B cell (primary cell): ENCODE results near the gene CMTM3.

Experiments used
- EZH2 ChIP-seq: IDR thresholded peaks from 2 replicates; pipeline ENCODE4 v1.6.1; 2012; ENCODE audit warnings: borderline replicate concordance, low read depth, mild to moderate bottlenecking, moderate library complexity, low read length; ENCODE audit not compliant: insufficient read depth, poor library complexity, severe bottlenecking
- TF ChIP-seq, protein P1 (sequence below): fragments of 200-600 bp; IDR thresholded peaks from one replicate; pipeline ENCODE4 v1.8.0; 2022; ENCODE audit warnings: antibody characterized with exemption, mild to moderate bottlenecking

DNA sequence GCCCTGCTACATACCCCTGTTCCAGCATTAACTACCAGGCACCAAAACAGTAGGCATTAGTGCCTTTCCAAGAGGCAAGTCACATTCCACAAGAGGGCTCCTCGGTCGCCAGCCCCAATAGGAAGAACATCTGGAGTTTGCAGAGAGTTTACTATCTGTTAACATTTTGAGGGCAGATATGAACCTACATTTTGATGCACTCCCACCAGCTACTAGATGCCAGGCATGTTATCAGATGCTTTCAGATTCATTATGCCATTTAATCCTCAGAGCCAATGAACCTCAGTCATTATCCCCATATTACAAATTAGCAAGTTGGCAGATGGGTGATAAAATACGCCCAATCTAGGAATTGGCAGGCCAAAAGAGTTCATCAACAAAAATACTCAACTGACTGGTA, 29.4 kb upstream of the CMTM3 start:
- TF ChIP-seq, protein P1, sequence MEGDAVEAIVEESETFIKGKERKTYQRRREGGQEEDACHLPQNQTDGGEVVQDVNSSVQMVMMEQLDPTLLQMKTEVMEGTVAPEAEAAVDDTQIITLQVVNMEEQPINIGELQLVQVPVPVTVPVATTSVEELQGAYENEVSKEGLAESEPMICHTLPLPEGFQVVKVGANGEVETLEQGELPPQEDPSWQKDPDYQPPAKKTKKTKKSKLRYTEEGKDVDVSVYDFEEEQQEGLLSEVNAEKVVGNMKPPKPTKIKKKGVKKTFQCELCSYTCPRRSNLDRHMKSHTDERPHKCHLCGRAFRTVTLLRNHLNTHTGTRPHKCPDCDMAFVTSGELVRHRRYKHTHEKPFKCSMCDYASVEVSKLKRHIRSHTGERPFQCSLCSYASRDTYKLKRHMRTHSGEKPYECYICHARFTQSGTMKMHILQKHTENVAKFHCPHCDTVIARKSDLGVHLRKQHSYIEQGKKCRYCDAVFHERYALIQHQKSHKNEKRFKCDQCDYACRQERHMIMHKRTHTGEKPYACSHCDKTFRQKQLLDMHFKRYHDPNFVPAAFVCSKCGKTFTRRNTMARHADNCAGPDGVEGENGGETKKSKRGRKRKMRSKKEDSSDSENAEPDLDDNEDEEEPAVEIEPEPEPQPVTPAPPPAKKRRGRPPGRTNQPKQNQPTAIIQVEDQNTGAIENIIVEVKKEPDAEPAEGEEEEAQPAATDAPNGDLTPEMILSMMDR = no peak
- TF ChIP-seq EZH2 = no peak
